AG10803 (cell line): ENCODE results near the gene ARHGAP32.

Experiments used
- DNase-seq: peaks from one replicate; pipeline ENCODE4 v3.0.0; 2010; ENCODE audit warnings: low read depth
- H3K4me3 ChIP-seq: 2 replicates; pipeline ENCODE4 v1.5.1; 2011; ENCODE audit warnings: mild to moderate bottlenecking, low read length, control low read depth
- TF ChIP-seq, protein P1 (sequence below): conservative IDR thresholded peaks from 2 replicates; pipeline ENCODE4 v1.5.1; 2011; ENCODE audit warnings: mild to moderate bottlenecking, low read length, control low read depth, inconsistent platforms

Gene ARHGAP32

DNA sequence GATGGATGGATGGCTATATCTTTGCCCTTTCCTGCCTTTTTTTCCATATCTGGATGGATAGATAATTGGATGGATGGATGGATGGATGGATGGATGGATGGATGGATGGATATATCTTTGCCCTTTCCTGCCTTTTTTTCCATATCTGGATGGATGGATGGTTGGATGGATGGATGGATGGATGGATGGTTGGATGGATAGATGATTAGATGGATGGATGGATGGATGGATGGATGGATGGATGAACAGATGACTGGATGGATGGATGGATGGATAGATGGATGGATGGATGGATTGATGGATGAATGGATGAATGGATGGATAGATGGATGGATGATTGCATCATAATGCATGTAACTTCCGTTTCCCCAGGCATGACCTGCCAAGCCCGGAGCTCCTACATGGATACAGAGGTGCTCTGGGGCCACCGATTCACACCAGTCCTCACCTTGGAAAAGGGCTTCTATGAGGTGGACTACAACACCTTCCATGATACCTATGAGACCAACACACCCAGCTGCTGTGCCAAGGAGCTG lies 276.0 kb downstream of the ARHGAP32 start:
- DNase-seq: no peak
- TF ChIP-seq, protein P1, sequence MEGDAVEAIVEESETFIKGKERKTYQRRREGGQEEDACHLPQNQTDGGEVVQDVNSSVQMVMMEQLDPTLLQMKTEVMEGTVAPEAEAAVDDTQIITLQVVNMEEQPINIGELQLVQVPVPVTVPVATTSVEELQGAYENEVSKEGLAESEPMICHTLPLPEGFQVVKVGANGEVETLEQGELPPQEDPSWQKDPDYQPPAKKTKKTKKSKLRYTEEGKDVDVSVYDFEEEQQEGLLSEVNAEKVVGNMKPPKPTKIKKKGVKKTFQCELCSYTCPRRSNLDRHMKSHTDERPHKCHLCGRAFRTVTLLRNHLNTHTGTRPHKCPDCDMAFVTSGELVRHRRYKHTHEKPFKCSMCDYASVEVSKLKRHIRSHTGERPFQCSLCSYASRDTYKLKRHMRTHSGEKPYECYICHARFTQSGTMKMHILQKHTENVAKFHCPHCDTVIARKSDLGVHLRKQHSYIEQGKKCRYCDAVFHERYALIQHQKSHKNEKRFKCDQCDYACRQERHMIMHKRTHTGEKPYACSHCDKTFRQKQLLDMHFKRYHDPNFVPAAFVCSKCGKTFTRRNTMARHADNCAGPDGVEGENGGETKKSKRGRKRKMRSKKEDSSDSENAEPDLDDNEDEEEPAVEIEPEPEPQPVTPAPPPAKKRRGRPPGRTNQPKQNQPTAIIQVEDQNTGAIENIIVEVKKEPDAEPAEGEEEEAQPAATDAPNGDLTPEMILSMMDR: no peak
- H3K4me3 ChIP-seq: no peak overlapping the region

DNA sequence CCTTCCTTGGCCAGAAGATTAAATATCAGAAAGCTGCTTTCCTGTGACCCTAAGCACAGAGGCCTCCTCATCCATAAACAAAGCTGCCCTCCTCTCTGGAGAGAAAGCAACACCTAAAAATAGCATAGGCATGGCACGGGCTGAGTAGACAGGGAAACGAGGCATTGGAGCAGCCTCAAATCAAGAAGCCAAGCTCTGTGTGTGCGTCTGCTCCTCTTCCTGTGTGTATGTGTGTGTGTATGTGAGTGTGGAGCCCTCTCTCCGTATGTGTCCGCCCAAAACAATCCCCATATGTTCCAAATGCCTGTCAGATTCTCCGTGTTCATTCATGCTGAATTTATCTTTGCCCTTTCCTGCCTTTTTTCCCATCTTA lies 277.0 kb downstream of the ARHGAP32 start:
- no peak overlapping the region for H3K4me3 ChIP-seq
- TF ChIP-seq, protein P1: no peak
- DNase-seq: no peak
